A204.1 (cell line): ENCODE measurements around the gene PMVK.

ENCODE experiments used
- FAIRE-seq: peaks from 2 replicates; lab custom pipeline; 2012; peaks lifted over from hg19 to GRCh38; lab: Jason Lieb, UNC

The PMVK gene

DNA sequence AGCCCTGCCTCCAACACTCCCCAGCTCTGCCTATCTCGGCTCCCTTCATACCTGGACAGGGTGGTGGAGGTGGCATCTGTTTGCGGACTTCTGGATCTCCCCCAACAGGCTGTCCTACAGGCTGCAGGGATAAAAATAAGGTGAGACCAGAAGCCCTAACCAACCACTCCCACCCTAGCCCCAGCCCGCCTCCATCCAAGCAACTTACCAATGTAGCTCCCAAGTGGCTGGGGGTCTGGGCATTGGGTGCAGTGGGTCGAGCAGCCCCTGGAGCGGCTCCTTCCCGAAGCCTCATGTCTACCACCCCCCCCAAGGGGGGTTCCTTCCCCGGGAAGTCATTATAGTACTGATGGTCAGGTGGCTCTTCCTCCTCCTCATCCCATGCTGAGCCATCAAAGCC is 29.6 kb upstream of the PMVK start:
- no peak for FAIRE-seq

DNA sequence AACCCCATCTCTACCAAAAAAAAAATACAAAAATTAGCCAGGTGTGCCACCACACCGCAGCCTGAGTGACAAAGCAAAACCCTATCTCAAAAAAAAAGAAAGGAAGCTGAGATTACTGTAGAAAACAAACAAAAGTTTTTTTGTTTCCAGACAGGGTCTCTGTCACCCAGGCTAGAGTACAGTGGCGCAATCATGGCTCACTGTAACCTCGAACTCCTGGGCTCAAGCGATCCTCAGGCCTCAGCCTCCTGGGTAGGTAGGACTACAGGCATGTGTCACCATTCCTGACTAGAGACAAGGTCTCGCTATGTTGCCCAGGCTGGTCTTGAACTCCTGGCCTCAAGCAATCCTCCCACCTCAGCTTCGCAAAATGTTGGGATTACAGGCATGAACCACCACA is 27.8 kb upstream of the PMVK start:
- FAIRE-seq = no peak

DNA sequence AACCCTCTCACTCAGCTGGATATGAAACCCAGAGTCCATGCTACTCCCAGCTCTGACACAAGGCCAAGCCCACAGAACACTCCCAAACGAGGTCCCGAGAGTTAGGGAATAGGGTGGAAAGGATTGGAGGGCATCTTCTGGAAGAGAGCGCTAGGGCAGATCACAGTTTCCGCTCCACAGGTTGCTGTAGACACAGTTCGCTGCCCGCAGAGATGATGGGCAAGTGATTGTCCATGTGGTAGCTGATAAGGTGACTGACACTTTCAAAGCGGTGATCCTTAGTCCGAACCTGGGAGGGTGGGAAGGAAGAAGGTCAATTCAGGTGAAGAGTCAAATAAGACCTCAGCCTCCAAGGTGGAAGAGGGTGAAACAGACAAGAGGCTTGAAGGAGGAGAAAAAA is 27.1 kb upstream of the PMVK start:
- no peak for FAIRE-seq

DNA sequence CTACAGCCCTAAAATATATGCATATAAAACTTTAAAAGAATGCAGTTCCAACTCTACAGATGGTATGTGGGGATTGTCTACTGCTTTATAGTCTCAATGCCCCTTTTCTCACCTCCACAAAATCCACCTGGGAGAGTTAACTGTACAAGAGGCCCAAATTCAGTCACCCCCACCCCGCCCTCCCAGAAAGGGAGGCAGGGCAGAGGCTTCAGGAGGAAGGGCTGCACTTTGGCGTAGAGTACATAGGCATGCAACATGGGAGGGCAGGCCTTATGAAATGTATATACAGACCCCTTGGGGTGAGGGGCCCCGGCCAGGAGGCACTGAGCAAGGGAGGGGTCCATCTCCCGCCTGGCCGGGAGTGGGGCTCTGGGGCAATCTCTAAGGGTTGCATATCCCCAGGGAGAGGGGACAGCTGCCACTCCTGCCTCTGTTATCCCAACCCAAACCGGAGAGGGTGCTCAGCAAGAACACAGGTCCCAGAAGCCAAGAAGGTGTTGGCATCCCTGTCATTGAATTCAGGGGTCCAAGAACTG is 26.3 kb upstream of the PMVK start:
- FAIRE-seq = no peak

DNA sequence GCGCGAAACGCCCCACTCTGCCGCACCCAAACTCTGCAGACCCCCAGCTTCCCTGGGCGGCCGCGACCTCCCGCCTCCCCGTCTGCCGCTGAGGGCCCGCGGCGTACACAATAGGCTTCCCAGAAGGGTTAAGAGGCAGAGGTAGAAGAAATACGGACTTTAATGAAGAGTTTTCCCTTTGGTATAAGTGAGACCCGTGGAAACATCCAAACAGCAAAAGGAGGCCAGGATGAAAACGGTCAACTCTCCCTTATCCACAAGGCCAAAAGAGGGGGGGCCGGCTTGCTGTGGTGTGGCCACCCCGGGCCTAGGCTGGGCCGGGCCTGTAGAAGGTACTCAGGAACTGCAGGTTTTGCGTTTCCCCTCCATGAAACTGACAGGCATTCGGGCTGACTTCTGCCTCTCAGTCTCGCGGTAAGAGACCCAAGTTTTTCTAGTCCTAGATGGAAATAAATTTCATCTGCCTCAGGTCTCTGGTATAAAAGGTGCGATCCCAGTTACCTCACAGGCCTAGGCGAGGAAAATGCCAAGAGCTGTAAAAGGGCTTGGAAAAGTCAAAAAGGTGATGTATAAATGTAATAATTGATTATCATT is 25.7 kb upstream of the PMVK start:
- FAIRE-seq = no peak

DNA sequence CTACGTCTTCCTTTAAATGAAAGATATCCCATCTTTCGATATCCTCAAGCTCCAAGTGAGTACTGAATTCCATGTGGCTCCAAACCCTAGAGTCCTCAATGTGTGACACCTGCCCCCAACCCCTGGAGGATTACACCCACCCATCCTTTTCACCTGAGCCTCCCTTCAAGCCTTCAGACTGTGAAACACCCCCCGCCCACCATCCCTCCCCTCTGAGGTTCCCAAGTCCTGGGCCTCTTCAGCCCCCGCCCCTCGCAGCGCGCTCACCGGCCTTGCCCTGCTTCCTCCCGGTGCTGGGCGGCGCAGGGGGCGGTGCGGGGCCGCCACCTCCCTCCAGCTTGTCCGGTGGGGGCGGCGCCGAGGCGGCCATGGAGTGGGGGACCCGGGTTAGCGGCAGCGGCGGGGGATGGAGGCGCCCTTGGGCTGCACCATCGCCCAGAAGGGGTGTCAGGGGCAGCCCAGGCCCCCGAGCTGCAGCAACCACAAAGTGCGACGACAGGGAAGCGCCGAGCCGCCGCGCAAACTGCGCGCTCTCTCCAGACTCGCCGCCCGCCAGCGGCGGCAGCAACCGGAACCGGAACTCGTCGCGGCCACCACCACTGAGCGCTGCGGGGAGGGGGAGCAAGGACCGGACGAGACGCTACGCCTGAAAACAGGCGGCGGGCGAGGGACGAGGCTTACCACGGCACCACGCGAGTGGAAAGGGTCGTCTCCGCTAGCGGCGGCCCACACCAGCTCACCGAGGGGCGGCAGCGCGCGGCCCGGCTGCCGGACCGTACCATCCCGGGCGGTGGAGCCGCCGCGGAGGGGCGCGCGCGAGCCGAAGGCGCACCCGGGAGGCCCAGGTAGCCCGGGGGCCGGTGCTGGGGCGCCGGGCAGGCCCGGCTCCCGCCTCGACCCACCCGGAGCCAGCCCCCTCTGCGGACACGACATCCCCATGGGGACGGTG is 25.0 kb upstream of the PMVK start, which contains the start of gene PYGO2:
PYGO2 (minus strand) TSS at position 576 of the 949 bp plus-strand sequence; CDS start at position 370, 206 bp downstream.
- no peak for FAIRE-seq

DNA sequence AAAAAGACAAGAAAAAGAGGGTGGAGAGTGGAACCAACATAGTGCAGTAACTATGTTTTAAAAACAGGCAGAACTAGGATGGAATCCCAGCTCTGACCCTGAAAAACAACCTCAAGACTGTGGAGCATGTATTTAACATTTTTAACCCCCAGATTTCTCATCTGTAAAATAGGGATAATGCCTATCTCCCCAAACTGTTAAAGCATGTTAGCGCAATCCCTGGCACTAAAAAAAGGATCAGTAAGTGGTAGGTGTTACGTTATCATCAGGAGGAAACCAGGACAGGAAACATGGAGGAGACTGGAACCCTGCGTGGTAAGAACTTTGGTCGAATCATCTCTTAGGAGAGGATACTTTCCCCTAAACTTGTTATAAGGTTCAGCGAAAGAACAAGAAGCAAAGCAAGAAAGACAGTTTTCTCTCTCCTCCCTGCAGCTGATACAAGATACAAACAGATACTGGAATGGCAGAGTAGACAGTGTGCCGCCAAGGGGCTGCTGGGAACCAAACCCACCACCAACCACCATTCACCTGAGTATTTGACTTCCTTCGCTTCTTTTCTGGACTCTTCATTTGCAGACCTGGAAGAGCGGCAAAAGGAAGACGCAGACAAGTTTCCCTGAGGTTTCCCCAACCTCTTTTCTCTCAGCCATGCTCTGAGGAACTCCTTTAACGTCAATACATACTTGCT is 24.1 kb upstream of the PMVK start:
- no peak for FAIRE-seq

DNA sequence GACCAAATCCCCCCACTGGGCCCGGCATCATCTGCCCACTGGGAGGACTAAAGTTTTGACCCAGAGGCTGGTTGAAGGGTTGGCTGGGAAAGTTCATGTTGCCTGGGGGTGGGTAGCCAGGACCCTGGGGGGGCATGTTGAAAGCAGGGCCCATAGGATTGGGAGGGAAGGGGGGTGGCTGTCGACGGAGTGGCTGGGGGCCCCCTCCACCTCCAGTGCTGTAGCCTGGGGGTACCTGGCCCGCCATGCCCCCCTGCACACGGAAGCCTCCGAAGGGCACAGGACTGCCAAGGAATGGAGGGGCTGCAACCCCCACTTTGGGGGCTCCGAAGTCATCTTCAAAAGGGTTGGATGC is 22.9 kb upstream of the PMVK start:
- no peak for FAIRE-seq

DNA sequence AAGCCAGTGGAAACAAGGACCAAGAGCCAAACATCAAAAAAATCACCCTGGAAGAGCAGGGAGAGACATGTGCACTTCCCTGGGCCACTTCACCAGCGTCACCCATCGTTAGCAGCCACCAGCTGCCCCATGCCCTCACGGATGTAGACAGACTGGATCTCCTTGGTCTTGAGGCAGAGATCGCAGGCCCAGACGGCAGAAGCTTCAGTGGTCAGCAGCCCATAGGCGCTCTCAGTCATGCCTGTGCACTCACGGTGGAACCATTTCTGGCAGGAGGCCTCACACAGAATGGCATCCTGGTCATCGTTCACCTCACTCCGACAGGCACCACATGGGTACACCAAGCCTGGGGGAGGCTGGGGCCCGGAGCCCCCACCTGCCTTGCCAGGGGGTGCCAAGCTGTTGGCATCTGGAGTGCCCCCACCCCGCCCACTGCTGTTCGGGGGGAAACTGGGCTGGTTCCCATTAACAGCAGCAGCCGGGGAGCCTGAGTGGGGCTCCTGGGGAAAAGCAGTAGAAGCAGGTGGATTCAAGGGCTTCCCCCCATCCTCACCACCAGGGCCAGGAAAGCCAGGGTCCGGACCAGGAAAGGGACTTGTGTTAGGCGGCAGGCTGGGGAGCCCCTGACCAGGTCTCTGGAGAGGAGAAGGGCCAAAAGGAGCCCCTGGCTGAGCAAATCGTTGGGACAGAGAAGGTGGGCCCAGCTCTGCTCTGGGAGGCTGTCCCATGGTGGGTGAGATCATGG is 22.3 kb upstream of the PMVK start:
- no peak for FAIRE-seq

DNA sequence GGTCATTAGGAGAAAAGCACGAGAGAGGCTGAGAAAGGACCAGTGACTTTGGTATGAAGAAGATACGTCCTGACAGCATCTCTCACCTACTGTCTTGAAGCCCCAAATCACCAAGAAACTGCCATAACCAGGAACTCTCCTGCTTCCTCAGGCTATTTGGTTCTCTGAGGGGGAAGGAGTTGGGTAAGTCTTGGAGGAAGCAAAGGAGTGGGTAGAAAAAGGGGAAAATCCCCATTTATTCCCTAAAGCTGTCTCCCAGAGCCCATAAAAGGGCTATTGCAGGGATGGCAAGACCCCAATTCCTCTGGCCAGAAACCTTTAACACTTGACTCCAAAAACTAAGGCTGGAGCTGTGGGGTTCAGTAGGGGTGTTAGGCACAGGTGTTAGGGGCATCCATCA is 21.5 kb upstream of the PMVK start:
- FAIRE-seq = no peak

DNA sequence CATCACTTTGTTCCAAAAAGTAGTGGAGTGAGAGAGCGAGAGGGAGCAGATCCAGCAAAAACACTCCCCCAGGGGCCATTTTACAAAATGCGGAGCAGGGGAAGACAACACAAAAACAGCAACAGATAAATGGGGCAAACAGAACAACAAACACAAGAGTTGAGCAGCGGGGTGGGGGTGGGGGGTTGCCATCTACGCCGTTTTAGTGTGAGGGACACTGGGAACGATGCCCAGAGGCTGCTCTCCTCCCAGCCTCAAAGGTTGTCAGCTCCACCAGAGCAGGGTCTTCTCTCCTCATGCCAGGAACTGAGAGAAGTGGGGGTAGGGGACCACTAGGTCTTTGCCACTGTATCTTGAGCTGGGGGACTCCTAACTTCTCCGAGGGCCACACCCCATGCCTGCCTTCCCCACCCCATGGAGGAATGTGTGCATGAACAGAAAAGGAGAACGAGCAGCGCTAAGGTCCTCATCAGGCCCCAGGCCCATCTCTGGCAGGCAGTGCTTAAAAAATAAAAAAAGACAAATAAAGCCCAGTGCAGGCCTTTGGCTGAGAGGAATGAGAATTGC is 20.7 kb upstream of the PMVK start:
- no peak for FAIRE-seq

DNA sequence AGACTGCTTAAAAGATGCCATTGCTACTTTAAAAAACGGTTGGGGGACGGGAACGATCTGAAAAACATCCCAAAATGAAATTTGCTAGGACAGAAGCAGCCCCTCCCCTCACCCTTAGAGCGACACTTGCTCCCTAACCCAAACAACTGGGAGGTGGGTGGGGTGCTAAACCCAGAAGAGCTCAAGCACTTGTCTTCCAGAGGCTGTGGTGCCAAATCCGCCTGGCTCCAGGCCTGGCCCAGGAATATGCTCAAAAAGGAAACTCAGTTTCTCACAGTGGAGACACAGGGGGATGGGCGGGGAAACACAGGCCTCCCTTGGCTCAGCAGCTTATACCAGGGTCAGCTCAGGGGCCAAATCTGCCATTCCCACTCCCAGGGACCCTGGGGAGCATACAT is 20.0 kb upstream of the PMVK start:
- no peak for FAIRE-seq

DNA sequence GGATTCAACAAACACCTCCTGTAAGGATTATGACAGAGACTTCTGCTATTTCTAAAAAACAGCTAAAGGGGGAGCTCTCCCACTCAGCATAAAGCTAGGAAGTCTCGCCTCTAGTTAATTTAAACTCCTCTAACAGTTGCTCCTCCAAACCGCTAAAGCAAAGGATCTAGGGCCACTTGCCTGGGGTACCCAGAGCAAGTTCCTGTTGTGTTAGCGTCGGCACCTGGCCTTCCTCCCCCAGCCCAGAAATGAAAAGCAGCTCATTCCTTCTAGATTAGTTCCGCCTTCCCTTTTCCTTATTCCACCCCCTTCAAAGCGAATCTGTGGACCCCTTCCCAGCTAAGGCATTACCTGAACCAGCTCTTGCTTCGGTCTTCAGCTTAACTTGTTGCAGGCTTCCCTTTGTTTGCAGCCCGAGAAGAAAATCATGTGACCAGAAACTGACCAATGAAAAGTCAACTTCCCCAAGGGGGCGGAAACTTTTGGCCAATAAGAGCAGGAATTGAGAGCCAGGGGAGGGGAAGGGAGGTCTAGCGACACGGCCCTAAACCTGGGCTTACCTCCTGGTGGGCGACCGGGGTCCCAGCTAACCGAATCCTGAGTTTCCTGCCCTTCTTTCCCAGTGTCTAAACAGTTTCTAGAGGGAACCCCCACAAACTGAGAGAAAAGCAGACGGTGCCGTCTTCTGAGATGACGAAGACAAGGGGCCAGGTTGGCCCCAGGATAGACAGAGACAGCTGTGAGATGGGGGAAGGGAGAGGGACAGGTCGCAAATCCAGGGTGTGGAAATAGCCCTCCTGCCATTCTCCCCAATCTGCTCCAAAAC is 19.4 kb upstream of the PMVK start, which contains the start of gene PBXIP1:
PBXIP1 (minus strand) TSS at position 382 of the 826 bp plus-strand sequence. CDS start 2,378 bp downstream, outside the sequence.
- FAIRE-seq = peak; percentile 74

DNA sequence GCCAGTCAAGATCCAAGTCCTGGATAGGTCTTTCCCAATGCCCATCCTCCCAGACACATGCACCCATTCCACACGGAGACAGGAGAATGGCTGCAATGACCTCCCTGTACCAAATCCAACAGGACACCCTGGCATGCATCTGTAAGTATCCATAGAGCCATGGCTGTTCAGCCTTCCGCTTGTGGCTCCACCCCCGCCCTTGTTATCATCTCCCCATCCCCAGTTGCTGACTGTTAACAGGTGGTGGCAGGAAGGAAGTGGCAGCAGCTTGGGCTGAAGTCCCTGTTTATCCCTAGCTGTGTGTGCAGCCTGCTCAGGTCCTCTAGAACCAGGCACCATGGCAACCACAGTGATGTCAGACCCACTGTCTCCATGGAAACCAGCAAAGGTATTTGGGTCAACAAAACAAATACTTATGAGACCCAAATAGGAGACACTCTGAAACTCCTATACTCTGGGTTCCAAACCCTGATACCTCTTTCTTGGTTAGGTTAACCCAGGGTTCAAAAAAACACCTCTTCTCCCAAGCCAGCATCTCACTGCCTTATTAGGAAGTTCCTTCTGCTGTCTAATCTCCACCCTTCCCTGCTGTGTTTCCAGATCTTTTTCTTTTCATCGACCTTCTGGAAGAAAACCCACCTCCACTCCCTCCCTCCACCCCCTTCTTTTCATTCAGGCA is 18.7 kb upstream of the PMVK start:
- no peak for FAIRE-seq

DNA sequence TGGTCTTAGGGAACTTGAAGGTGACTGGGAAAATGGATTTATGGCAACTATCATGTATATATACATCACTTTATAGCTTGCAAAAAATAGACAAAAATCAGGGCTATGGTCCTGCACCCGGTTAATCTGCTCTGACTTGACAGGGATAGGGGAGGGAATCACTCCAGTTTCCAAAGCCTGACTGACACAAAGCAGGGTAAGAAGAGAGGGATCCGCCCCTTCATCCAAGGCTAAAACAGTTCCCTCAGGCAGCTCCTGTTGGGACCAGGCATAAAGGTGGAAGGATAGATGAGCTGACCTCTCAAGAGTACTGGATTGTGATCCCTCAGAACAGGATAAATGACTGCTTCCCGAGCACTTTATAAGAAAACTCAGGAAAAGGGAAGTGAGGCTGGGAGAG is 18.0 kb upstream of the PMVK start:
- FAIRE-seq = no peak

DNA sequence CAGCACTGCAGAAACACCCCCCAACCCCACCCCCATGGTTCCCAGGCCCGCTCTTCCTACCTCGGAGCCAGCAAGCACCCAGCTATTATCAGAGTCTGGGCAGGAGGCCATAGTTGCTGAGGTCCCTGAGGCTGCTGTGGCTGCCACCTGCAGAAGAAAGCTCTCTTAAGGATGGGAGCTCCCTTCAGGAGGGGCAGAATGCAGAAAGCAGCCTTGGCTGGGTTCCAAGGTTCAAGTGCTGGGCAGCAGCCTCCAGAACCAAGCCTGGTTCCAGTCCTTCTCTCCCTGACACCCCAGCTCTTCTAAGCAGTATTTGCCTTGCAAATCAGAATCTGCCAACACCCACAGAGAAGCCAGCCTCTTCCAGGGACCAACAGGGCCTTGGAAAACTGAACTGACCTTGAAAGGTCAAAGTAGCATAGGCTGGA is 17.1 kb upstream of the PMVK start:
- FAIRE-seq = no peak

DNA sequence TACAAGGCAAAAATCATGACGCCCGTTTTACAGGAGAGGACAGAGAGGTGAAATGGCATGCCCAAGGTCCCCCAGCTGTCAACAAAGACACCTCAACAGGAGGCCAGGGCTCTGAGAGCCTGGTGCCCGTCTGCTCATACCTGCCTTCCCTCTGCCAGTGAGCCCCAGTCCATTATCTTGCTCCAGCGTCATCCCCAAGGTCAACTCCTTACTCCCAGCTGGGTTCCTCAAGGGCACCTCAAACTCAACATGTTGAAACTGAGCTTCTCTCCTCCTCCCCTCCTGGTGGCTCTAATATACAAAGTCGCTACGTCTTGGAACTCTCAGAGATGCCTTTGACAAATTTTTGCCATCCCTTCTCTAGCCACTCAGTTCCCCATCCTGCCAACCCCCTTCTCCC is 16.1 kb upstream of the PMVK start:
- FAIRE-seq = no peak

DNA sequence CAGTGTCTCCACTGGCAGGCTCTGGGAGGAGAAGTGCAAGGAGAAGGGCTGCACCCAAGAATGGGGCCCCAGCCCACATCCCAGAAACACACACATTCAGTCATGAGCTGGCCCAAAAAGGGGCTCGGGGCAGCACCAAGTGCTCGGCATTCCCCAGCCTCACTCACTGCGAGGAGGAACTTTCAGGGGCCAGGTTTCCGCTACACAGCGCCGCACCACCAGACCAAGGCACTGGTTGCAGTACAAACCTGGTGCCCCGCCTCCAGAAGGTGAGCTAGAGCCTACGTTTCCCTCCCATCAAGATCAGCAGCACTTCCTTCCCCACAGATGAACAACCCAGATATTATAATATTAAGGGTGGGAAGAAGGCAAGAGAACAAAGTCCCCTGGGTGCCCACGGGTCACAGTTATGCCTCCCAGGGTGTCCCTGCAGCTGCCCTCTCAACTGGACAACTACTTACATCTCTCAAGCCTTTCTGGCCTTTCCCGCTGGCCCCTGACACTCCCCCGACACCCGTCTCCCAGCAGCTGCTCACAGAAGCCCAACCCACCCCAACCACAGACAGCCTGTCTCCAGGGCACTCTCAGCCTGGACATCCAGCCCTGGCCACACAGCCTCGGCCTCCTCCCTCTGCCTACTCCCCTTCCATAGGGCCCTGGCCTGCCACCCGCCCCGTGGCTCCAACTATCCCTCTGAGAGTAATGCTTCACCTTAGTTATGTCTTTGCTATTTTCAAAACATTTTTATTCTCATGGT is 15.6 kb upstream of the PMVK start:
- FAIRE-seq = no peak

DNA sequence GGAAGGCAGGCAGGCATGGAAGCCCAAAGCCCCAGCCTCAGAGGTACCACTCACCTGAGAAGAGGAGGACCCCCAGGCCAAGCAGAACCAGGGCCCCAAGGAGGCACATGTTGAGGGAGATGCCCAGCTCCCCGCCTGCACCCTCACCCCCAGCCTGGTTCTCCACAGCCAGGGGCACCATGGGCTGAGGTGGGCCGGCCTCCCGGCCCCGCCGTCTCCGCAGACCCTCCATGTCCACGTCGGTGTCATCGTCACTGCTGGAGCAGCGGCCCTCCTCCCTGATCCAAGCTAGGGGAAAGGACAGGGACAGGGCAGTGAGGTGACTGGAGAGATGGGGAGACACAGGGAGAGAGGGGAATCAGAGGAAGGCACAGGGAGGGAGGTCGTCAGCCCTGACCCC is 11.6 kb upstream of the PMVK start:
- FAIRE-seq = no peak
